DND-41 (cell line): Measurements from ENCODE around the gene WDR18.

Experiments used
- ATAC-seq: fragments of 200-7000 bp; cut with Tn5 transposase; 3 replicates; pipeline ENCODE4 v1.9.1; 2021; ENCODE audit warnings: low read depth; ENCODE audit not compliant: insufficient read depth
- DNase-seq: peaks from one replicate; pipeline ENCODE4 v3.0.0-alpha.2; 2020
- H2AFZ ChIP-seq: 2 replicates; pipeline ENCODE4 v1.6.0; 2012; ENCODE audit warnings: low read depth, low read length
- H3K27ac ChIP-seq: 2 replicates; pipeline ENCODE4 v1.5.1; 2012; ENCODE audit warnings: low read length, inconsistent platforms
- H3K27me3 ChIP-seq: fragments of 200-600 bp; sonication (generic); 2 replicates; pipeline ENCODE4 v1.6.0; 2012; ENCODE audit warnings: low read length, mild to moderate bottlenecking, inconsistent platforms; ENCODE audit not compliant: insufficient read depth, poor library complexity
- H3K36me3 ChIP-seq: 2 replicates; pipeline ENCODE4 v1.5.1; 2012; ENCODE audit warnings: low read length, inconsistent platforms; ENCODE audit not compliant: insufficient read depth
- H3K4me1 ChIP-seq: 2 replicates; pipeline ENCODE4 v1.5.1; 2012; ENCODE audit warnings: mild to moderate bottlenecking, low read length; ENCODE audit not compliant: insufficient read depth
- H3K4me2 ChIP-seq: 2 replicates; pipeline ENCODE4 v1.6.0; 2012; ENCODE audit warnings: mild to moderate bottlenecking, moderate library complexity, low read length, inconsistent platforms; ENCODE audit not compliant: insufficient read depth
- H3K4me3 ChIP-seq, 2 experiments: fragments of 200-600 bp in 1 of 2; shearing (Covaris generic) in 1 of 2; 2 replicates each; pipeline ENCODE4 v1.5.1; 2012 to 2016; ENCODE audit warnings: inconsistent platforms in 2 of 2, low read length in 2 of 2, mild to moderate bottlenecking in 2 of 2, low read depth in 1 of 2, moderate library complexity in 1 of 2
- H3K79me2 ChIP-seq: 2 replicates; pipeline ENCODE4 v1.6.0; 2012; ENCODE audit warnings: low read length, inconsistent platforms; ENCODE audit not compliant: insufficient read depth
- H3K9ac ChIP-seq: 2 replicates; pipeline ENCODE4 v1.6.0; 2012; ENCODE audit warnings: low read depth, mild to moderate bottlenecking, inconsistent platforms, low read length, moderate library complexity
- H3K9me3 ChIP-seq: 2 replicates; pipeline ENCODE4 v1.5.1; 2012; ENCODE audit warnings: low read length, moderate library complexity, mild to moderate bottlenecking, inconsistent platforms; ENCODE audit not compliant: insufficient read depth, severe bottlenecking
- H4K20me1 ChIP-seq: 2 replicates; pipeline ENCODE4 v1.6.0; 2012; ENCODE audit warnings: low read length; ENCODE audit not compliant: insufficient read depth
- EZH2 ChIP-seq: IDR thresholded peaks from 3 replicates; pipeline ENCODE4 v1.6.1; 2012; ENCODE audit warnings: borderline replicate concordance, low read depth, mild to moderate bottlenecking, moderate library complexity, low read length, inconsistent platforms; ENCODE audit not compliant: severe bottlenecking
- TF ChIP-seq, protein P1 (sequence below): IDR thresholded peaks from 2 replicates; pipeline ENCODE4 v1.5.1; 2012; ENCODE audit warnings: borderline replicate concordance, low read length, moderate library complexity, mild to moderate bottlenecking; ENCODE audit not compliant: poor library complexity, severe bottlenecking; ENCODE audit errors: extremely low read depth

Gene WDR18

DNA sequence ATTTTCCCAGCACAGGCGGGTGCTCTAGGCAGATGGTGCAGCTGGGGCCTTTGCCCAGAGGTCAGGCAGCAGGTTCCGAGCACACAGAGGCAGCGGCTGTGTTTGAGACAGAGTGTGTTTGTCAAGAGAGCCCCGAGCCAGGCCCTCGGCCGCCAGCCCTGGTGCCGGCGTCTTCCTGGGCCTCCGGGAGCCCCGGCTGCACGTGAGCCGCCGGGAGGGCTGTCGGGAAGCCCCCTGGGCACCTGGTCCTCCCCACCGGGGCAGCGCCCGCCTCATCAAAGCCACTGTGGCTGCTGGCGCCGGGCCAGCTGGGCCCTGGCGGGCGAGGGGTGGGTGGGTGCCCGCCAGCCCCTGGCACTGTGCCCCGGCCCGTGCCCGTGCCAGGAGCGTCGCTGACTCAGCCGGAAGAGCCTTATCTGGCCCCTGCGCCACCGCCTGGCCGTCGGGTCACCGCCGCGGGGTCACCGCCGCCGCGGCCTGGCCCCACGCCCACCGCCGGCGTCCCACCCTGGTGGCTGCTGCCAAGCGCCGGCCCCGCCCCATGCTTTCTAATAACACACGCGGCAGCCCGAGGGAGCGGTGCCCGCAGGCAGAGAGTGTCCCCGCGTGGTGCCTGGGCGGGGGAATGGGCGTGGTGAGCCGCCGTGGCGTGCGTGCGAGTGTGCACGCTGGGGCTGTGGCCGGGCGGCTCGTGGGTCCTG is 43.4 kb upstream of the WDR18 start:
- H3K27ac ChIP-seq: no peak overlapping the region
- ATAC-seq: no peak
- no peak overlapping the region for H3K9ac ChIP-seq
- H3K9me3 ChIP-seq: no peaks in the 10 kb centered on the region
- peaks cover 60% of the 10 kb centered on the region for H4K20me1 ChIP-seq
- H3K79me2 ChIP-seq: peaks cover 84% of the 10 kb centered on the region
- H3K27me3 ChIP-seq: no peaks in the 10 kb centered on the region
- peaks cover 50% of the 10 kb centered on the region for H3K36me3 ChIP-seq
- no peak for DNase-seq
- no peak overlapping the region for H3K4me3 ChIP-seq
- TF ChIP-seq, protein P1, sequence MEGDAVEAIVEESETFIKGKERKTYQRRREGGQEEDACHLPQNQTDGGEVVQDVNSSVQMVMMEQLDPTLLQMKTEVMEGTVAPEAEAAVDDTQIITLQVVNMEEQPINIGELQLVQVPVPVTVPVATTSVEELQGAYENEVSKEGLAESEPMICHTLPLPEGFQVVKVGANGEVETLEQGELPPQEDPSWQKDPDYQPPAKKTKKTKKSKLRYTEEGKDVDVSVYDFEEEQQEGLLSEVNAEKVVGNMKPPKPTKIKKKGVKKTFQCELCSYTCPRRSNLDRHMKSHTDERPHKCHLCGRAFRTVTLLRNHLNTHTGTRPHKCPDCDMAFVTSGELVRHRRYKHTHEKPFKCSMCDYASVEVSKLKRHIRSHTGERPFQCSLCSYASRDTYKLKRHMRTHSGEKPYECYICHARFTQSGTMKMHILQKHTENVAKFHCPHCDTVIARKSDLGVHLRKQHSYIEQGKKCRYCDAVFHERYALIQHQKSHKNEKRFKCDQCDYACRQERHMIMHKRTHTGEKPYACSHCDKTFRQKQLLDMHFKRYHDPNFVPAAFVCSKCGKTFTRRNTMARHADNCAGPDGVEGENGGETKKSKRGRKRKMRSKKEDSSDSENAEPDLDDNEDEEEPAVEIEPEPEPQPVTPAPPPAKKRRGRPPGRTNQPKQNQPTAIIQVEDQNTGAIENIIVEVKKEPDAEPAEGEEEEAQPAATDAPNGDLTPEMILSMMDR: no peak
- TF ChIP-seq EZH2: no peak
- H3K4me1 ChIP-seq: no peaks in the 10 kb centered on the region
- H3K4me2 ChIP-seq: no peak overlapping the region
- no peak overlapping the region for H2AFZ ChIP-seq

GRCh38 chr19:941292-942132 is 42.6 kb upstream of the WDR18 start:
- Histone ChIP-seq H3K9me3 (no peaks in the 10 kb centered on the region), H2AFZ (no peak overlapping the region), H3K27ac (no peak overlapping the region), H4K20me1 (peaks cover 61% of the 10 kb centered on the region), H3K27me3 (no peaks in the 10 kb centered on the region), H3K4me3 (no peak overlapping the region), H3K9ac (no peak overlapping the region), H3K36me3 (peaks cover 44% of the 10 kb centered on the region), H3K4me1 (no peaks in the 10 kb centered on the region), H3K79me2 (peaks cover 80% of the 10 kb centered on the region), H3K4me2 (no peak overlapping the region)
- DNase-seq (no peak), ATAC-seq (no peak)
- TF ChIP-seq, protein P1: no peak
- no peak for TF ChIP-seq EZH2

DNA sequence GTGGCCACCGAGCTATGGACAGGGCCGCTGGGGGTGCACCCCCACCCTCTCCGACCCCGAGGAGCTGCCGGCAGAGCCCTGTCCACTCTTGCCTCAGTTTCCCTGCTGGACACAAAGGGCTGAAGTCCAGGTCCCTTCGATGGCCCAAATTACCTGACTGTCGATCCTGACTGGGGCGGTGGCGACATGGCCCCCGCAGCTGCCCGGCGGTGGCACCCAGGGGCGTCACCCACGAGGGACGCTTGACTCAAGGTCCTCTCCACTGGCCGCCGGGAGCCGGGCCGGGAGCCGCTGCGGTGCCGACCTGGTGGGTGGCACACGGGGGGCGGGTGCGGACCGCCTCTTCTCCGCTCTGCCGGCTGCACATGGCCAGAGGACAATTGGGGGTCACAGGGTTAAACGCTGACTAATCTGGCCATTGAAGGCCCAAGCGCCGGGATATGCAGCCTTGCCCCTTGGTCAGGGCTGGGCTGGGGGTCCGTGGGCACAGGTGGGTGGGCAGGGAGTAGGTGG is 42.0 kb upstream of the WDR18 start:
- DNase-seq: no peak
- Histone ChIP-seq H3K36me3 (peaks cover 48% of the 10 kb centered on the region), H2AFZ (no peak overlapping the region), H3K79me2 (peaks cover 78% of the 10 kb centered on the region), H3K27ac (no peak overlapping the region), H4K20me1 (peaks cover 65% of the 10 kb centered on the region), H3K4me2 (no peak overlapping the region), H3K9me3 (no peaks in the 10 kb centered on the region), H3K9ac (no peak overlapping the region), H3K4me3 (no peak overlapping the region), H3K27me3 (no peaks in the 10 kb centered on the region), H3K4me1 (no peaks in the 10 kb centered on the region)
- TF ChIP-seq EZH2: no peak
- TF ChIP-seq, protein P1: no peak
- no peak for ATAC-seq
